Testis (tissue), 3 donors: Measurements from ENCODE around the gene THBS3. TPM values are rescaled to one million over a fixed set of nuclear protein-coding genes. Genes with fewer than 3 reads are reported as not detected.
"Not testable (repeated sequence)": the region's sequence is repeated elsewhere in the genome, so short reads cannot be mapped to it uniquely, and the experiment has no call there.

Experiments
- DNase-seq: peaks from one replicate; pipeline ENCODE4 v3.0.0-alpha.2; 2019
- H3K27ac ChIP-seq, 2 donors: fragments of 200-600 bp; sonication (generic); one replicate each; pipeline ENCODE4 v1.5.1; 2019
- H3K27me3 ChIP-seq: fragments of 200-600 bp; sonication (generic); one replicate; pipeline ENCODE4 v1.5.1; 2019
- H3K36me3 ChIP-seq: fragments of 200-600 bp; sonication (generic); one replicate; pipeline ENCODE4 v1.5.1; 2017; ENCODE audit warnings: low read depth; ENCODE audit errors: missing control alignments
- H3K4me1 ChIP-seq: fragments of 200-600 bp; sonication (generic); one replicate; pipeline ENCODE4 v1.5.1; 2019
- H3K4me3 ChIP-seq, 2 donors: fragments of 200-600 bp; sonication (generic); one replicate each; pipeline ENCODE4 v1.5.1; 2017 to 2019
- H3K9me3 ChIP-seq: fragments of 200-600 bp; sonication (generic); one replicate; pipeline ENCODE4 v1.5.1; 2017
- POLR2A ChIP-seq: fragments of 450-650 bp; IDR thresholded peaks from one replicate; pipeline ENCODE4 v1.6.1; 2017; ENCODE audit warnings: antibody characterized with exemption, mild to moderate bottlenecking, moderate library complexity
- WGBS, 2 donors: methylation state at CpG; one replicate each; pipeline ENCODE4 v1.1.5; 2018; 5-methylcytosine and 5-hydroxymethylcytosine counted together
- intact Hi-C: fragments of 100-400 bp; cut with DNase I; formaldehyde crosslinking; loops from one replicate; pipeline ENCODE4 v1.15.1; 2023; ENCODE audit warnings: low total_unique reads
- polyA plus RNA-seq: library from polyadenylated mRNA; stranded (reverse); fragments of 350-450 nt; fragmentation: Illumina TruSeq; extraction: RNeasy Lipid Tissue Mini Kit (QIAGEN cat#74804); gene quantifications from one replicate; pipeline ENCODE4 v1.2.3, GENCODE V29; 2014; ENCODE audit warnings: low read depth, low replicate concordance; ENCODE audit not compliant: insufficient read depth
- total RNA-seq, 2 donors: library from RNA; depleted of rRNA; stranded (reverse); fragments of >200 nt; gene quantifications; one replicate each; pipeline ENCODE4 v1.2.3, GENCODE V29; 2016
- TF ChIP-seq, protein P1 (sequence below), 3 experiments: fragments of 450-650 bp in 2 of 3; fragments of 200-600 bp in 1 of 3; sonication (generic) in 1 of 3; IDR thresholded peaks; one replicate each; pipeline ENCODE4 v1.5.1; 2016 to 2019; ENCODE audit warnings: antibody characterized with exemption in 3 of 3, mild to moderate bottlenecking in 2 of 3, moderate library complexity in 1 of 3

THBS3 gene
- total and polyA plus RNA-seq, 3 donors from 2014 or later: 37.1 to 82.9 (median 68.1) TPM

DNA sequence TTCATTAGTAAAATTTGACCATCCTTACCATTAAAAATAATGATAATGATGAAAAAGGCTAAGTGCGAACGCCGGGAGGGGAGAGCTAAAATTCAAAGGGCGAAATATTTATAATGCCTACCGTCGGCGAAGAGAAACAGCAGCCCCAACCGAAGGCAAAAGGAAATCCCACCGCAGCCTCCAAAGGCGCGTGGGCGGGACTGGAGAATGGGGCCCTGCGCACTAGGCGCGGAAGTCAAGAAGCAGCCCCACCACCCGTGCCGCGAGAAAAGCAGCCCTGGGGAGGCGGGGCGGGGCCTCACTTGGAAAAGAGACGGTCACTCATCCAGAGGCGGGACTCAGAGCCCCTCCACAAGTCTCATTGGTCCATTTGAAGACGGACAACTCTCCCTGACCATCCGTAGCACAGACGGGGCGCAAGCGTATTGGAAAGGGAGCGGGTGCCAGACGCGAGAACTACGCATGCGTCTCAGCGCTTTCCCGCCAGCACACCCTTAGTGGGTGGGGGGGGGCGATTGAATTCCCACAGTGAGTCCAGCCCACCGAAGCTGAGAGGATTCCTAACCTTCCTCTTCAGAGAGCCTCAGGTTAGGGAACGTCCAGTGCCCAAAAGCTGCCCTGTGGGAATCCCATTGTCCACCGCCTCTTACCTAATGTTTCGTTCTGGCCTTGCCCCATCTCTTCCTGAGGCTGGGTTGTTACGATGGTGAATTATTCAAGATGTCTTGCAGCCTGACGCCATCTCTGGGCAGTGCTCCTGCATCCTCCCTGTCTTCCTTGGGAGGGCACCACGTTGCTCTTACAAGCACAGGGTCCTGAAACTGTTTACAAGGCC, 19.8 kb upstream of the THBS3 start:
- DNase-seq: peak; percentile 99
- WGBS, 2 donors: 0 to 1% methylated on average over 17 to 42 of the region's 42 CpGs
- H3K9me3 ChIP-seq: no peaks in the 10 kb centered on the region

DNA sequence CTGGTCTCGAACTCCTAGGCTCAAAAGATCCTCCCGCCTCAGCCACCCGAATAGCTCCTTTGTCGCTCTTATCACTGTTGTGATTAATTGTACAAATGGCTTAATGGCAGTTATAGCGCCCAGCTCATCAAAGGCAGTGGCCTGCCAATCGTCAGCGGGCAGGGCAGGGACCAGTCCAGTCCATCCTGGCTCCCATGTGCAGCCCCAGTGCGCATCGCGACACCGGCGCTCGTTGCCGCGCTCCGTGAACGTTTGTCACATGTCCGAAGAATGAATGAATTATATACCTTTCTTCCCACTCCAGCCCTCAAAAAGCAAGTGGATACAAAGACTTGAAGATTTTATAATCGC, 19.2 kb upstream of the THBS3 start:
- Histone ChIP-seq H3K4me1 (peaks cover 9% of the 10 kb centered on the region), H3K27ac (peak overlapping the region; percentile 65 to 86), H3K4me3 (peak overlapping the region; percentile 61 to 88), H3K9me3 (no peaks in the 10 kb centered on the region), H3K27me3 (no peaks in the 10 kb centered on the region), H3K36me3 (no peaks in the 10 kb centered on the region)
- peak; percentile 48 for DNase-seq
- no peak for TF ChIP-seq POLR2A
- TF ChIP-seq, protein P1, sequence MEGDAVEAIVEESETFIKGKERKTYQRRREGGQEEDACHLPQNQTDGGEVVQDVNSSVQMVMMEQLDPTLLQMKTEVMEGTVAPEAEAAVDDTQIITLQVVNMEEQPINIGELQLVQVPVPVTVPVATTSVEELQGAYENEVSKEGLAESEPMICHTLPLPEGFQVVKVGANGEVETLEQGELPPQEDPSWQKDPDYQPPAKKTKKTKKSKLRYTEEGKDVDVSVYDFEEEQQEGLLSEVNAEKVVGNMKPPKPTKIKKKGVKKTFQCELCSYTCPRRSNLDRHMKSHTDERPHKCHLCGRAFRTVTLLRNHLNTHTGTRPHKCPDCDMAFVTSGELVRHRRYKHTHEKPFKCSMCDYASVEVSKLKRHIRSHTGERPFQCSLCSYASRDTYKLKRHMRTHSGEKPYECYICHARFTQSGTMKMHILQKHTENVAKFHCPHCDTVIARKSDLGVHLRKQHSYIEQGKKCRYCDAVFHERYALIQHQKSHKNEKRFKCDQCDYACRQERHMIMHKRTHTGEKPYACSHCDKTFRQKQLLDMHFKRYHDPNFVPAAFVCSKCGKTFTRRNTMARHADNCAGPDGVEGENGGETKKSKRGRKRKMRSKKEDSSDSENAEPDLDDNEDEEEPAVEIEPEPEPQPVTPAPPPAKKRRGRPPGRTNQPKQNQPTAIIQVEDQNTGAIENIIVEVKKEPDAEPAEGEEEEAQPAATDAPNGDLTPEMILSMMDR (IDR thresholded peaks at IDR 0.05): no peak
- intact Hi-C loops: no loop called here
- WGBS, 2 donors: 0 to 1% methylated on average over 19 of the region's 19 CpGs

More for the DNA sequence above, 19.8 kb upstream of the THBS3 start:
- Histone ChIP-seq H3K27ac (peak overlapping the region; percentile 65 to 86), H3K27me3 (no peaks in the 10 kb centered on the region), H3K4me3 (peak overlapping the region; percentile 61 to 88), H3K36me3 (no peaks in the 10 kb centered on the region), H3K4me1 (peaks cover 10% of the 10 kb centered on the region)
- TF ChIP-seq, protein P1 (IDR thresholded peaks at IDR 0.05): peak in 1 of 3 experiments; percentile 21
- TF ChIP-seq POLR2A: no peak
- intact Hi-C loops: no loop called here

- Histone ChIP-seq H3K4me1 (peaks cover 9% of the 10 kb centered on the region), H3K4me3 (peak overlapping the region; percentile 61 to 88), H3K27ac (peak overlapping the region; percentile 65 to 86), H3K9me3 (no peaks in the 10 kb centered on the region), H3K27me3 (no peaks in the 10 kb centered on the region), H3K36me3 (no peaks in the 10 kb centered on the region)
- intact Hi-C loops: no loop called here
- 1% methylated on average over 7 of the region's 7 CpGs for WGBS, 2 donors
- TF ChIP-seq, protein P1 (IDR thresholded peaks at IDR 0.05): peak; percentile 27 to 35 (median 32)
- TF ChIP-seq POLR2A: no peak
- DNase-seq: peak; percentile 80
Measured at GRCh38 chr1:155226188-155226909, 18.7 kb upstream of the THBS3 start.

DNA sequence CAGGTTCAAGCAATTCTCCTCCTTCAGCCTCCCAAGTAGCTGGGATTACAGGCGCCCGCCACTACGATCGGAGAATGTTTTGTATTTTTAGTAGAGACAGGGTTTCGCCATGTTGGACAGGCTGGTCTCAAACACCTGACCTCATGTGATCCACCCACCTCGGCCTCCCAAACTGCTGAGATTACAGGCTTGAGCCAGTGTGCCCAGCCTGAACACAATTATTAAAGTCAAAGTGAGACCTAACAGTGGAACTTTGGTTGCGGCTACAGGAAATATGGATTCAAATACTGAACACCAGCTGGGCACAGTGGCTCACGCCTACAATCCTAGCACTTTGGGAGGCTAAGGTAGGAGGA, 17.7 kb upstream of the THBS3 start:
- H3K27me3 ChIP-seq, H3K4me3 ChIP-seq, H3K27ac ChIP-seq, H3K9me3 ChIP-seq, H3K36me3 ChIP-seq, intact Hi-C loops, DNase-seq, H3K4me1 ChIP-seq: not testable (repeated sequence)
- 93 to 95% methylated on average over 8 of the region's 8 CpGs for WGBS, 2 donors

DNA sequence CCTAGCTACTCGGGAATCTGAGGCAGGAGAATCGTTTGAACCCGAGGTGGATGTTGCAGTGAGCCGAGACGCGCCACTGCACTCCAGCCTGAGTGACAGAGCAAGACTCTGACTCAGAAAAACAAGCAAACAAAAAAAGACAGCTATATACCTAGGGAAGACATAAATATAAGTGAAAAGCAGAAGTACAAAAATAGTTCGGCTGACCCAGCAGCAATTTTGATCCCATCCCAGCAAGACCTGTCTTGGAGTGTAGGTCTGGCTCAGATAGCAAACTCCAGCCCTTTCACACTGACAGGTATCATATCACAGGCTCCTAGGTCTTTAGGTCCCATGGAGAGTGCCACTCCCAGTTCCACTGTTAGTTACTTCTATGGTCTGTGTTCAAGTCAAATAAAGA, 15.3 kb upstream of the THBS3 start:
- peaks cover 7% of the 10 kb centered on the region for H3K4me1 ChIP-seq
- intact Hi-C loops: no loop called here

DNA sequence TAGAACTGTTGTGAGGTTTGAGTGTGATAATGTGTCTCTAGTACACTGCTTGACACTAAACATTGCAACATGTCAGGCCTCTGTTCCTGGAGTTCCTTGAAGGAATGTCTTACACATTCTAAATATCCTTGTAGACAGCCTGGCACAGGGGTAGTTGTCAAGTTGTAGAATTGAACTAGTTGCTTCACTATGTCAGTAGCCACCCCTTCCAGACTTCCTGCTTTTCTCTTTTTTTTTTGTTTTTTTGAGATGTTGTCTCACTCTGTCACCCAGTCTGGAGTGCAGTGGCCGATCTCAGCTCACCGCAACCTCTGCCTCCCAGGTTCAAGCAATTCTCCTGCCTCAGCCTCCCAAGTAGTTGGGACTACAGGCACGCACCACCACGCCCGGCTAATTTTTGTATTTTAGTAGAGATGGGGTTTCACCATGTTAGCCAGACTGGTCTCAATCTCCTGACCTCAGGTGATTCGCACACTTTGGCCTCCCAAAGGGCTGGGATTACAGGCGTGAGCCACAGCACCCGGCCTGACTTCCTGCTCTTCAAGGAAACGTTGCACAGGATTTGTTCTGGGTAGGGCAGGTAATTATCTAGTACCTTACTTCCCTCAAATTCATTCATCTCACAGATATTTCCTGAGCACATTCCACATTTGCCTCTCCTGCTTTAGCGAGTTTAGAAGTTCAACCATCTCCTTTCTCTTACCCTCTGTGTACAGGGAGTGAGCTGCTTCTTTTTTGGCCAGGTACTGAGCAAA, 12.7 kb upstream of the THBS3 start:
- H3K4me1 ChIP-seq, H3K4me3 ChIP-seq, DNase-seq, H3K27ac ChIP-seq, intact Hi-C loops, H3K27me3 ChIP-seq, H3K36me3 ChIP-seq, H3K9me3 ChIP-seq: not testable (repeated sequence)
- WGBS, 2 donors: 88 to 91% methylated on average over 10 of the region's 10 CpGs

More for the DNA sequence above, 15.3 kb upstream of the THBS3 start:
- no peaks in the 10 kb centered on the region for H3K27me3 ChIP-seq
- H3K4me3 ChIP-seq: no peak overlapping the region
- H3K27ac ChIP-seq: no peak overlapping the region
- no peaks in the 10 kb centered on the region for H3K36me3 ChIP-seq
- no peak for TF ChIP-seq POLR2A
- TF ChIP-seq, protein P1 (IDR thresholded peaks at IDR 0.05): no peak
- 84 to 86% methylated on average over 7 of the region's 7 CpGs for WGBS, 2 donors
- no peaks in the 10 kb centered on the region for H3K9me3 ChIP-seq
- DNase-seq: no peak
